Myocyte (in vitro differentiated cells): ENCODE measurements around the gene RFX1. TPM values are rescaled to one million over a fixed set of nuclear protein-coding genes. Genes with fewer than 3 reads are reported as not detected.

Source experiments
- total RNA-seq: library from RNA; depleted of rRNA; stranded (reverse); fragments of >200 nt; gene quantifications from 2 replicates; pipeline ENCODE4 v1.2.3, GENCODE V29; 2014

Gene RFX1
- total RNA-seq, 1 donor from 2014 or later, result 2.5 TPM

Other genes starting within 250 kb of the RFX1 start
- gene MRI1, start 241.8 kb downstream of the RFX1 start, total RNA-seq, result 36.0 and 37.2 TPM in 2 replicates
- gene C19orf53, start 231.9 kb downstream of the RFX1 start, total RNA-seq, result 147 and 150 TPM in 2 replicates
- gene ZSWIM4, start 210.9 kb downstream of the RFX1 start, total RNA-seq, result 6.4 and 14.9 TPM in 2 replicates
- 0.83 TPM in 1 of 2 replicates, not detected in the other for gene NANOS3, start 129.2 kb downstream of the RFX1 start, total RNA-seq
- gene BRME1, start 100.2 kb downstream of the RFX1 start, total RNA-seq, result 0.43 and 1.0 TPM in 2 replicates
- 15.9 and 23.7 TPM in 2 replicates for gene CC2D1A, start 100.1 kb downstream of the RFX1 start, total RNA-seq
- gene PODNL1, start 67.9 kb downstream of the RFX1 start, total RNA-seq, result 2.0 and 5.6 TPM in 2 replicates
- gene DCAF15, start 53.8 kb downstream of the RFX1 start, total RNA-seq, result 13.7 and 15.8 TPM in 2 replicates
- not detected in 2 replicates for gene RLN3, start 21.8 kb upstream of the RFX1 start, total RNA-seq
- 0.32 TPM in 1 of 2 replicates, not detected in the other for gene IL27RA, start 25.4 kb upstream of the RFX1 start, total RNA-seq
- gene PALM3, start 55.8 kb upstream of the RFX1 start, total RNA-seq, result not detected in 2 replicates
- 2.7 and 3.0 TPM in 2 replicates for gene MISP3, start 66.5 kb upstream of the RFX1 start, total RNA-seq
- gene C19orf67, start 79.5 kb upstream of the RFX1 start, total RNA-seq, result not detected in 2 replicates
- gene SAMD1, start 84.4 kb upstream of the RFX1 start, total RNA-seq, result 25.9 and 41.0 TPM in 2 replicates
- gene PRKACA, start 111.4 kb upstream of the RFX1 start, total RNA-seq, result 84.3 and 87.2 TPM in 2 replicates
- gene ASF1B, start 130.3 kb upstream of the RFX1 start, total RNA-seq, result 0.26 and 0.67 TPM in 2 replicates
- gene ADGRL1, start 199.8 kb upstream of the RFX1 start, total RNA-seq, result 1.1 and 1.8 TPM in 2 replicates